HepG2 (cell line): Measurements from ENCODE around the gene HPRT1. TPM values are rescaled to one million over a fixed set of nuclear protein-coding genes. Genes with fewer than 3 reads are reported as not detected.

Source experiments
- ATAC-seq: fragments of 200-7000 bp; cut with Tn5 transposase; 3 replicates; pipeline ENCODE4 v1.9.1; 2020; ENCODE audit warnings: mild to moderate bottlenecking, moderate library complexity
- BruUV-seq: library from RNA; stranded (reverse); fragments of 400-500 nt; replicated peaks from 2 replicates; lab custom pipeline; 2021; lab: Mats Ljungman, UMichigan
- CTCF ChIA-PET: fragments of 300-600 bp; formaldehyde crosslinking; extraction: SDS; loops from one replicate; lab custom pipeline; 2021; ENCODE audit warnings: low total read pairs, inconsistent platforms, low intra/inter-chr PET ratio; lab: Yijun Ruan, JAX
- POLR2A ChIA-PET: fragments of 350-600 bp; sonication (Branson Sonifier 250); formaldehyde crosslinking; loops from one replicate; lab custom pipeline; 2020; ENCODE audit warnings: antibody characterized with exemption, inconsistent platforms; lab: Yijun Ruan, JAX
- DNase-seq: peaks from one replicate; pipeline ENCODE4 v3.0.0-alpha.2; 2015; ENCODE audit warnings: low spot score
- FAIRE-seq: peaks from 3 replicates; lab custom pipeline; 2011; peaks lifted over from hg19 to GRCh38; lab: Jason Lieb, UNC
- H2AFZ ChIP-seq: one replicate; pipeline ENCODE4 v1.6.1; 2011; ENCODE audit warnings: low read length, inconsistent platforms
- H3K27ac ChIP-seq: fragments of 300-600 bp; 3 replicates; pipeline ENCODE4 v1.8.0; 2011; ENCODE audit warnings: mixed run types, mild to moderate bottlenecking, mixed read lengths, low read length, inconsistent platforms; ENCODE audit not compliant: insufficient read depth; ENCODE audit errors: extremely low read length
- H3K27me3 ChIP-seq, 2 experiments: fragments of 200-600 bp in 1 of 2; 2 replicates in 1 of 2; 3 replicates in 1 of 2; pipeline versions ENCODE4 v1.6.0 to v1.8.0; 2011; ENCODE audit warnings: low read length in 2 of 2, mild to moderate bottlenecking in 2 of 2, moderate library complexity in 2 of 2, inconsistent platforms in 1 of 2; ENCODE audit not compliant: insufficient read depth in 2 of 2, control insufficient read depth in 1 of 2
- H3K36me3 ChIP-seq, 2 experiments: fragments of 200-600 bp in 1 of 2; replicated peaks in 1 of 2; 2 replicates in 1 of 2; 3 replicates in 1 of 2; pipeline versions ENCODE4 v1.5.1 to v1.8.0; 2011; ENCODE audit warnings: low read length in 2 of 2, inconsistent platforms in 1 of 2; ENCODE audit not compliant: insufficient read depth in 2 of 2, control insufficient read depth in 1 of 2
- H3K4me1 ChIP-seq: 2 replicates; pipeline ENCODE4 v1.5.1; 2012; ENCODE audit warnings: low read length, inconsistent platforms; ENCODE audit not compliant: insufficient read depth
- H3K4me2 ChIP-seq: 2 replicates; pipeline ENCODE4 v1.6.0; 2011; ENCODE audit warnings: low read depth, low read length, inconsistent platforms
- H3K4me3 ChIP-seq, 3 experiments: fragments of 200-600 bp in 1 of 3; sonication (generic), shearing (Covaris generic) in 1 of 3; replicated peaks in 1 of 3; 2 replicates each; pipeline ENCODE4 v1.5.1; 2011 to 2016; ENCODE audit warnings: low read length in 3 of 3, inconsistent platforms in 2 of 3, low read depth in 2 of 3, mild to moderate bottlenecking in 2 of 3, control low read depth in 1 of 3, mixed read lengths in 1 of 3; ENCODE audit not compliant: insufficient read depth in 1 of 3
- H3K79me2 ChIP-seq: one replicate; pipeline ENCODE4 v1.6.1; 2011; ENCODE audit warnings: low read length, inconsistent platforms; ENCODE audit not compliant: insufficient read depth
- H3K9ac ChIP-seq: 2 replicates; pipeline ENCODE4 v1.6.0; 2011; ENCODE audit warnings: mild to moderate bottlenecking, low read depth, low read length, inconsistent platforms; ENCODE audit not compliant: insufficient read depth
- H3K9me3 ChIP-seq: 2 replicates; pipeline ENCODE4 v1.5.1; 2012; ENCODE audit warnings: mild to moderate bottlenecking, low read length
- H4K20me1 ChIP-seq: 2 replicates; pipeline ENCODE4 v1.6.0; 2011; ENCODE audit warnings: inconsistent platforms, mild to moderate bottlenecking, low read length, moderate library complexity; ENCODE audit not compliant: insufficient read depth
- FOXA3 ChIP-seq: IDR thresholded peaks from 2 replicates; pipeline ENCODE4 v1.6.1; 2016; ENCODE audit warnings: missing genetic modification reagents, missing compliant biosample characterization
- IKZF5 ChIP-seq: IDR thresholded peaks from 2 replicates; pipeline ENCODE4 v1.6.1; 2018; ENCODE audit warnings: missing genetic modification reagents, mild to moderate bottlenecking, missing compliant biosample characterization
- MTA3 ChIP-seq: sonication (generic); formaldehyde crosslinking; IDR thresholded peaks from 2 replicates; pipeline ENCODE4 v1.4.0; 2020; ENCODE audit warnings: missing genetic modification reagents
- NCOR1 ChIP-seq: fragments of 200-600 bp; sonication (generic); IDR thresholded peaks from 2 replicates; pipeline ENCODE4 v1.7.0; 2017; ENCODE audit warnings: antibody characterized with exemption, low read length, borderline replicate concordance
- NR1H2 ChIP-seq: sonication (generic); formaldehyde crosslinking; IDR thresholded peaks from 2 replicates; pipeline ENCODE4 v1.8.1; 2022; ENCODE audit warnings: low read depth, missing genetic modification reagents, borderline replicate concordance
- PATZ1 ChIP-seq: sonication (generic); formaldehyde crosslinking; IDR thresholded peaks from 2 replicates; pipeline ENCODE4 v1.4.0; 2020; ENCODE audit warnings: missing genetic modification reagents
- ZBTB49 ChIP-seq: sonication (generic); formaldehyde crosslinking; IDR thresholded peaks from 2 replicates; pipeline ENCODE4 v1.4.0; 2020; ENCODE audit warnings: missing genetic modification reagents, borderline replicate concordance
- ZHX2 ChIP-seq, 2 experiments: sonication (generic) in 1 of 2; formaldehyde crosslinking in 1 of 2; IDR thresholded peaks; 2 replicates each; pipeline versions ENCODE4 v1.6.1 to v1.9.0; 2014 to 2022; ENCODE audit warnings: antibody characterized with exemption in 1 of 2, borderline replicate concordance in 1 of 2, inconsistent platforms in 1 of 2, low read depth in 1 of 2, missing genetic modification reagents in 1 of 2
- ZNF121 ChIP-seq: sonication (generic); formaldehyde crosslinking; IDR thresholded peaks from 2 replicates; pipeline ENCODE4 v1.5.0; 2020; ENCODE audit warnings: mild to moderate bottlenecking, missing genetic modification reagents
- ZNF460 ChIP-seq: sonication (generic); formaldehyde crosslinking; IDR thresholded peaks from 2 replicates; pipeline ENCODE4 v1.5.1; 2020; ENCODE audit warnings: missing genetic modification reagents, mild to moderate bottlenecking, borderline replicate concordance
- ZNF773 ChIP-seq: sonication (generic); formaldehyde crosslinking; IDR thresholded peaks from 2 replicates; pipeline ENCODE4 v1.4.0; 2020; ENCODE audit warnings: missing genetic modification reagents, borderline replicate concordance
- ZNF839 ChIP-seq: sonication (generic); formaldehyde crosslinking; IDR thresholded peaks from 2 replicates; pipeline ENCODE4 v1.4.0; 2020; ENCODE audit warnings: missing genetic modification reagents, mild to moderate bottlenecking, borderline replicate concordance
- WGBS: methylation state at CpG from one replicate; pipeline ENCODE4 v1.1.6; 2017; ENCODE audit warnings: low lambda C conversion rate; 5-methylcytosine and 5-hydroxymethylcytosine counted together
- in situ Hi-C: cut with HindIII; loops from 2 replicates; pipeline ENCODE4 v1.10.0; 2017; ENCODE audit warnings: low pct_unique_long_range_greater_than_20kb; ENCODE audit not compliant: extremely low pct_ligation_motif_present
- intact Hi-C: fragments of 100-400 bp; cut with micrococcal nuclease; formaldehyde crosslinking; loops from one replicate; pipeline ENCODE4 v1.10.0; 2022; ENCODE audit not compliant: unreplicated experiment
- polyA plus RNA-seq, 8 experiments: library from polyadenylated mRNA; depleted of rRNA in 3 of 8; stranded (reverse) in 7 of 8; unstranded in 1 of 8; fragments of >200 nt; fragmentation: Illumina TruSeq in 4 of 8; extraction: Trizol in 4 of 8; gene quantifications; 2 replicates each; pipeline versions ENCODE4 v1.2.1 to v1.2.3, GENCODE V29; 2011 to 2016; ENCODE audit warnings: low read depth in 4 of 8, missing spikeins in 1 of 8, mixed read lengths in 1 of 8; ENCODE audit not compliant: insufficient read depth in 1 of 8
- total RNA-seq, 5 experiments: library from RNA; depleted of rRNA; stranded (reverse); fragments of >200 nt; fragmentation: Illumina TruSeq; extraction: Trizol; gene quantifications; 2 replicates each; pipeline ENCODE4 v1.2.3, GENCODE V29; 2016; ENCODE audit warnings: low read depth in 1 of 5

HPRT1 gene
- total and polyA plus RNA-seq, 2 of the 13 experiments (the other 11 are each of a cell fraction or from before 2014, with no cell fraction given) = 4.6 to 25.2 TPM

GRCh38 chrX:134476284-134476683 is 16.3 kb downstream of the HPRT1 start:
- H3K4me2 ChIP-seq = no peak overlapping the region
- CTCF ChIA-PET = no interaction called here
- H3K27ac ChIP-seq = no peak overlapping the region
- H3K27me3 ChIP-seq = no peaks in the 10 kb centered on the region
- no peaks in the 10 kb centered on the region for H4K20me1 ChIP-seq
- FAIRE-seq (no peak), ATAC-seq (no peak), DNase-seq (no peak)
- intact Hi-C loops = no loop called here
- no peaks in the 10 kb centered on the region for H3K4me1 ChIP-seq
- no peak overlapping the region for H3K4me3 ChIP-seq
- WGBS = 100% methylated on average over 1 of the region's 1 CpG
- no peak overlapping the region for H2AFZ ChIP-seq
- no peaks in the 10 kb centered on the region for H3K79me2 ChIP-seq
- no peak overlapping the region for H3K9ac ChIP-seq
- no peaks in the 10 kb centered on the region for H3K9me3 ChIP-seq
- no TSS peak for BruUV-seq
- POLR2A ChIA-PET = no interaction called here
- H3K36me3 ChIP-seq = peaks cover 0 to 3% of the 10 kb centered on the region in 2 experiments; a peak in 2 of 5 replicates
- in situ Hi-C loops = no loop called here
- TF ChIP-seq PATZ1 (CRISPR knock-in tag) (no peak), ZBTB49 (CRISPR knock-in tag) (no peak), FOXA3 (CRISPR knock-in tag) (no peak), ZNF460 (no peak), NCOR1 (no peak), NR1H2 (no peak), ZNF839 (no peak), IKZF5 (CRISPR knock-in tag) (no peak), ZNF121 (CRISPR knock-in tag) (no peak), ZHX2 (IDR thresholded peaks at IDR 0.05; ENCODE audit: low read depth) (no peak), ZHX2 (CRISPR knock-in tag; IDR thresholded peaks at IDR 0.05; ENCODE audit: borderline replicate concordance) (no peak), ZNF773 (CRISPR knock-in tag) (no peak), MTA3 (CRISPR knock-in tag) (no peak)
